Endothelial cell of hepatic sinusoid (primary cell): ENCODE data around the gene ANKRD1.

Source experiments
- in situ Hi-C: cut with HindIII; loops from 2 replicates; pipeline ENCODE4 v1.10.0; 2017; ENCODE audit warnings: low sequenced_read_pairs

The ANKRD1 gene

GRCh38 chr10:90936276-90936659 lies 15.4 kb upstream of the ANKRD1 start:
- in situ Hi-C loops, result no loop called here

- in situ Hi-C loops, result no loop called here
Measured at GRCh38 chr10:90935581-90936275, 14.8 kb upstream of the ANKRD1 start.

GRCh38 chr10:90930971-90931871 lies 10.3 kb upstream of the ANKRD1 start:
- in situ Hi-C loops, result no loop called here

- in situ Hi-C loops, result no loop called here
Measured at GRCh38 chr10:90930070-90930837, 9.4 kb upstream of the ANKRD1 start.

- in situ Hi-C loops, result no loop called here
Measured at GRCh38 chr10:90929179-90929578, 8.3 kb upstream of the ANKRD1 start.

- in situ Hi-C loops, result no loop called here
Measured at GRCh38 chr10:90927293-90927692, 6.4 kb upstream of the ANKRD1 start.

- in situ Hi-C loops, result no loop called here
Measured at GRCh38 chr10:90925079-90926029, 4.5 kb upstream of the ANKRD1 start.

- in situ Hi-C loops, result no loop called here
Measured at GRCh38 chr10:90924552-90924951, 3.7 kb upstream of the ANKRD1 start.

GRCh38 chr10:90923111-90923731 lies 2.3 kb upstream of the ANKRD1 start:
- in situ Hi-C loops, result no loop called here

GRCh38 chr10:90921906-90922305 lies 1.0 kb upstream of the ANKRD1 start:
- in situ Hi-C loops, result no loop called here

- in situ Hi-C loops, result no loop called here
Measured at GRCh38 chr10:90919683-90920574, 958 bp downstream of the ANKRD1 start.

- in situ Hi-C loops, result no loop called here
Measured at GRCh38 chr10:90917968-90918318, 2.9 kb downstream of the ANKRD1 start.

- in situ Hi-C loops, result no loop called here
Measured at GRCh38 chr10:90917238-90917967, 3.5 kb downstream of the ANKRD1 start.

- in situ Hi-C loops, result no loop called here
Measured at GRCh38 chr10:90916392-90917237, 4.3 kb downstream of the ANKRD1 start.

- in situ Hi-C loops, result no loop called here
Measured at GRCh38 chr10:90915766-90916075, 5.2 kb downstream of the ANKRD1 start.

- in situ Hi-C loops, result no loop called here
Measured at GRCh38 chr10:90914992-90915765, 5.7 kb downstream of the ANKRD1 start.
